HEK293 (cell line): ENCODE data around the gene SMC3.

Experiments
- CTCF ChIP-seq: fragments of 450-650 bp; formaldehyde crosslinking; IDR thresholded peaks from 2 replicates; pipeline ENCODE4 v1.5.1; 2016; ENCODE audit warnings: missing biosample characterization, missing genetic modification characterization
- GLI2 ChIP-seq: fragments of 450-650 bp; formaldehyde crosslinking; IDR thresholded peaks from 2 replicates; pipeline ENCODE4; 2017; ENCODE audit warnings: missing biosample characterization, missing genetic modification characterization, low read depth, borderline replicate concordance
- PRDM10 ChIP-seq: fragments of 450-650 bp; formaldehyde crosslinking; IDR thresholded peaks from 2 replicates; pipeline ENCODE4 v1.5.1; 2016; ENCODE audit warnings: missing biosample characterization, missing genetic modification characterization
- PRDM2 ChIP-seq: fragments of 450-650 bp; formaldehyde crosslinking; IDR thresholded peaks from 2 replicates; pipeline ENCODE4 v1.5.1; 2016; ENCODE audit warnings: missing biosample characterization, missing genetic modification characterization, borderline replicate concordance
- REST ChIP-seq: fragments of 450-650 bp; formaldehyde crosslinking; IDR thresholded peaks from 2 replicates; pipeline ENCODE4 v1.5.1; 2016; ENCODE audit warnings: missing biosample characterization, missing genetic modification characterization
- YY1 ChIP-seq: fragments of 450-650 bp; formaldehyde crosslinking; IDR thresholded peaks from 2 replicates; pipeline ENCODE4 v1.5.1; 2018; ENCODE audit warnings: missing biosample characterization, missing genetic modification characterization
- ZNF175 ChIP-seq: fragments of 450-650 bp; formaldehyde crosslinking; IDR thresholded peaks from 2 replicates; pipeline ENCODE4 v1.5.1; 2016; ENCODE audit warnings: missing biosample characterization, missing genetic modification characterization
- ZNF248 ChIP-seq: fragments of 450-650 bp; formaldehyde crosslinking; IDR thresholded peaks from 2 replicates; pipeline ENCODE4 v1.5.1; 2017; ENCODE audit warnings: missing biosample characterization, missing genetic modification characterization
- ZNF335 ChIP-seq: fragments of 450-650 bp; formaldehyde crosslinking; conservative IDR thresholded peaks from 2 replicates; pipeline ENCODE4 v1.5.1; 2016; ENCODE audit warnings: missing biosample characterization, missing genetic modification characterization
- ZNF416 ChIP-seq: fragments of 450-650 bp; formaldehyde crosslinking; IDR thresholded peaks from 2 replicates; pipeline ENCODE4 v1.5.1; 2016; ENCODE audit warnings: missing biosample characterization, missing genetic modification characterization
- ZNF423 ChIP-seq: fragments of 450-650 bp; formaldehyde crosslinking; IDR thresholded peaks from 2 replicates; pipeline ENCODE4 v1.5.1; 2016; ENCODE audit warnings: missing biosample characterization, missing genetic modification characterization
- ZNF433 ChIP-seq: fragments of 450-650 bp; formaldehyde crosslinking; IDR thresholded peaks from 2 replicates; pipeline ENCODE4 v1.5.1; 2016; ENCODE audit warnings: missing biosample characterization, missing genetic modification characterization, low read depth
- ZNF449 ChIP-seq: fragments of 450-650 bp; formaldehyde crosslinking; IDR thresholded peaks from 2 replicates; pipeline ENCODE4 v1.5.1; 2017; ENCODE audit warnings: missing biosample characterization, mild to moderate bottlenecking, missing genetic modification characterization, moderate library complexity
- ZSCAN23 ChIP-seq: fragments of 450-650 bp; formaldehyde crosslinking; IDR thresholded peaks from 2 replicates; pipeline ENCODE4 v1.5.1; 2016; ENCODE audit warnings: missing biosample characterization, missing genetic modification characterization

- no peak for TF ChIP-seq CTCF (tag by site-specific recombination)
- no peak for TF ChIP-seq YY1 (tag by site-specific recombination)
- TF ChIP-seq ZNF175 (tag by site-specific recombination) = no peak
- no peak for TF ChIP-seq GLI2
- no peak for TF ChIP-seq ZSCAN23
- no peak for TF ChIP-seq ZNF433 (tag by site-specific recombination)
- no peak for TF ChIP-seq ZNF248 (tag by site-specific recombination)
- no peak for TF ChIP-seq PRDM2 (tag by site-specific recombination)
- no peak for TF ChIP-seq ZNF449 (tag by site-specific recombination)
- TF ChIP-seq ZNF335 (tag by site-specific recombination) = no peak
- TF ChIP-seq ZNF416 = no peak
- TF ChIP-seq PRDM10 (tag by site-specific recombination) = no peak
- no peak for TF ChIP-seq REST (tag by site-specific recombination)
- TF ChIP-seq ZNF423 (tag by site-specific recombination) = no peak
These were observed 32.9 kb upstream of the SMC3 start for GRCh38 chr10:110534571-110534970.
